Activated T-helper 17 cell treated with anti-CD3 and anti-CD28 coated beads, Interleukin-2, amount 50 U/mL, for 72 hours (primary cell): Measurements from ENCODE around the gene PIK3R6. TPM values are rescaled to one million over a fixed set of nuclear protein-coding genes. Genes with fewer than 3 reads are reported as not detected.

Experiments
- ATAC-seq: fragments of 150-1000 bp; cut with Tn5 transposase; replicated peaks from 2 replicates; pipeline ENCODE4 v1.10.0; 2021; ENCODE audit warnings: mild to moderate bottlenecking, moderate library complexity
- H3K27ac Mint-ChIP-seq: one replicate; pipeline ENCODE4 v1.8.0; 2022; ENCODE audit warnings: mixed read lengths
- H3K27me3 Mint-ChIP-seq: one replicate; pipeline ENCODE4 v1.8.0; 2022; ENCODE audit warnings: mixed read lengths
- H3K36me3 Mint-ChIP-seq: one replicate; pipeline ENCODE4 v1.8.0; 2022; ENCODE audit warnings: low read depth, mild to moderate bottlenecking, mixed read lengths
- H3K4me1 Mint-ChIP-seq: one replicate; pipeline ENCODE4 v1.8.0; 2022; ENCODE audit warnings: mixed read lengths
- H3K4me3 Mint-ChIP-seq: one replicate; pipeline ENCODE4 v1.8.0; 2022; ENCODE audit warnings: mild to moderate bottlenecking, mixed read lengths
- H3K9me3 Mint-ChIP-seq: one replicate; pipeline ENCODE4 v1.8.0; 2022; ENCODE audit warnings: mixed read lengths
- total RNA-seq, 2 donors: library from RNA; stranded (reverse); gene quantifications; one replicate each; pipeline ENCODE4 v1.2.3, GENCODE V29; 2022

PIK3R6 gene
- total RNA-seq, 2 donors from 2014 or later, result 4.6 to 7.6 TPM

DNA sequence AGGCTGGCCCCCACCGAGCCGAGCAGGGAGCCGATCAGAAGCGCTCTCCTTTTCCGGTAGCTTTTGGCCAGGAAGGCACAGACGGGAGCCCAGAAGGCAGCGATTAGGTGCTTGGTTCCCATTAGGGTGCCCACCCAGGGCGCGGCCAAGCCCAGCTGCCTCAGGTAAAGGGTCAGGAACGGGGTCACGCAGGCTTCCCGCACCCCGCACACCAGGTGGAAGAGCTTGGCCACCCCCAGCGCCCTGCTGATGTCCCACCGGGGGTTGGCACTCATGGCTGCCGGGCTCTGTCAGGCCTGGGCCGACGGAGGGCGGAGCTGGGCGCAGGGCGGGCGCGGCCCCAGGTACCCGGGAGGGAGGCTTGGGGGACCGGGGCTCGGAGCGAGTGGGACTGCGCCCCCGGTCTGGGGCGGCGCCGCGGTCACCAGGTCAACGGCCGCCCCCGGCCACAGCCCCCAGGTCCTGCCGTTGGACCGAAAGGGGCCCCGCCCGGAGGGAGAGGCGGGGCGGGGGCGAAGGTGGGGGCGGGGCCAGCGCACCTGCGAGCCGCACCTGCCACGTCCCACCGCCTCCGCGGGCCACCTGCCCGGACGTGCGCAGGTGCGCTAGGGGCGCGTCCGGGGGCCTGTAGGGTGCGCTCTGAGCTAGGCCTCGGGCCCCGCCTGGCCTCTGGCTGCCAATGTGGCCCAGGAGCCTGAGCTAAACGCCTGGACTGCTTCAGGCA is 68.5 kb downstream of the PIK3R6 start, which contains the start of gene MFSD6L:
Gene MFSD6L (minus strand): TSS at position 520 of the 724 bp plus-strand sequence. CDS start 245 bp downstream, at position 275.
- Mint-ChIP-seq H3K27ac (no peak within 1 kb of the TSS), H3K27me3 (no peaks in the 10 kb centered on the region), H3K4me1 (no peaks in the 10 kb centered on the region), H3K9me3 (no peaks in the 10 kb centered on the region), H3K36me3 (no peaks in the 10 kb centered on the region), H3K4me3 (no peak within 1 kb of the TSS)
- no peak for ATAC-seq

DNA sequence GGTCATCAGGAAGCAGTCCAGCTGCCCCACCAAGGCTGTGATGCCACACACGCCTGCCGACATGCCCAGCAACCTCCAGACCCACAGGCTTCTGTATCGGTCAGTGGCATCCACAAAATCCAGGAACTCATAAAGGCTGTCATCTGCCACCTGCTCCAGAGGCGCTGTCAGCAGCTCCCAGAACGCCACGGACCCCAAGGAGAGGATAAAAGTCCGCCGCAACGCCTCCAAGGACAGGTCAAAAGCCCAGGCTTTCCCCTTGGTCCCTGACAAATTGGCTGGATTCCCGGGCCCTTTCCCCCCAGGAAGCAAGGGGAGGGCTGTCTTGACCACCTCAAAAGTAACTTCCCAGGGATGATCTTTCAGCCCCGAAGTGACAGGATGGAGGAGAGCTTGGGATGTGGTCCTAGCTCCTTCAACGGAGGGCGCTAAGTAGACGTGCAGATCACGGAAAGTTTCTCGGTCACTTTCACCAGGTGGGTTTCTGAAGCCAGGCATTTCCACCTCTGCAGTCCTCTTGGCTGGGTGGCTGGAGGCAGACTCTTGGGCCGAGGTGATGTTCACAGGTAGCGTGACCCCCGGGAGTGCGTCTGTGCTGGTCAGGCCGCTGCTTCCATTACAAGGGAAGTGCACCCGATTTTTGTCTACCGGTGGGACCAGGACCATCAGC is 69.2 kb downstream of the PIK3R6 start:
- Mint-ChIP-seq H3K4me1 (no peaks in the 10 kb centered on the region), H3K9me3 (no peaks in the 10 kb centered on the region), H3K27ac (no peak overlapping the region), H3K27me3 (no peaks in the 10 kb centered on the region), H3K36me3 (no peaks in the 10 kb centered on the region), H3K4me3 (no peak overlapping the region)
- ATAC-seq, result no peak

GRCh38 chr17:8797621-8798175 is 69.8 kb downstream of the PIK3R6 start:
- Mint-ChIP-seq H3K27me3 (no peaks in the 10 kb centered on the region), H3K4me3 (no peak overlapping the region), H3K36me3 (no peaks in the 10 kb centered on the region), H3K4me1 (no peaks in the 10 kb centered on the region), H3K27ac (no peak overlapping the region), H3K9me3 (no peaks in the 10 kb centered on the region)
- ATAC-seq, result no peak

- H3K4me3 Mint-ChIP-seq, result no peak overlapping the region
- H3K27ac Mint-ChIP-seq, result no peak overlapping the region
- H3K4me1 Mint-ChIP-seq, result no peaks in the 10 kb centered on the region
- no peak for ATAC-seq
- no peaks in the 10 kb centered on the region for H3K36me3 Mint-ChIP-seq
- no peaks in the 10 kb centered on the region for H3K9me3 Mint-ChIP-seq
- peaks cover 3% of the 10 kb centered on the region for H3K27me3 Mint-ChIP-seq
These were observed 72.8 kb downstream of the PIK3R6 start for GRCh38 chr17:8794636-8795035.

DNA sequence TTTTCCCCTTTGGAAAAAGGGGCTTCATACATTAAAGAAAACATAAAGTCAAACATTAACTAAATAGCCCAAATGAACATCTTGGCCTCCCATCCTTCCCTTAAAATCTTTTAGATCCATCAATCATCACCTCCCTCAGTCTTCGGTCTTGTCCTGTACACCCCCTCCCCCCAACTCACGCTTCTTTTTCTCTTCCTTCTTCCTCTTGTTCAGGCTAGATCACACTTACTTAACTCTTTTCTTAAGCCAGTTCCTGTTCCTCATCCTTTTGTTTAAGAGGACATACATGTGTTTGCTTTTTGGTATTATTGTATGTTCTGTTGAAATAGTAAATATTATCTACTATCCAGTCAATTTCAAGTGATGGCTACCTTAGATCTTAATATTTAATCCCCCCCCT is 73.8 kb downstream of the PIK3R6 start:
- Mint-ChIP-seq H3K9me3 (no peaks in the 10 kb centered on the region), H3K27ac (peak overlapping the region; percentile 4), H3K36me3 (no peaks in the 10 kb centered on the region), H3K27me3 (peaks cover 3% of the 10 kb centered on the region), H3K4me1 (no peaks in the 10 kb centered on the region), H3K4me3 (no peak overlapping the region)
- ATAC-seq, result no peak

DNA sequence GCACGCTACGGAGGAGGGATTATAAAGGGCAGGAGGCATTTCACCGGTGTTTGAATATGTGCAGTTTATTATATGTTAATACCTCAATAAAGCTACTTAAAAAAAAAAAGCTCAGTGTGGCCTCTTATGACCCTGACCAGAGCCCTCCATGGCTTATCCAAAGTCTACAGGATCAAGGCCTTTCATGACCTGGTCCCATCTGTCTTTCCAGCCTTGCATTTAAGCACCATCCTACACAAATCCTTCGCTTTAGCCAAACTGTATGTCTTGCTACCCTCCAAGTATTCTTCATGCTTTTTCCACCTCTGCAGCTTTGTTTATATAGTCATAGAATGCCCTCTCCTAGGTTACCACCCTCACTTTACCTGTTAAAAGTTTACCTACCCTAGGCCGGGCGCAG is 74.8 kb downstream of the PIK3R6 start:
- no peak overlapping the region for H3K4me3 Mint-ChIP-seq
- H3K36me3 Mint-ChIP-seq, result no peaks in the 10 kb centered on the region
- H3K27me3 Mint-ChIP-seq, result peaks cover 9% of the 10 kb centered on the region
- no peak overlapping the region for H3K27ac Mint-ChIP-seq
- H3K4me1 Mint-ChIP-seq, result no peaks in the 10 kb centered on the region
- H3K9me3 Mint-ChIP-seq, result no peaks in the 10 kb centered on the region
- ATAC-seq, result no peak

DNA sequence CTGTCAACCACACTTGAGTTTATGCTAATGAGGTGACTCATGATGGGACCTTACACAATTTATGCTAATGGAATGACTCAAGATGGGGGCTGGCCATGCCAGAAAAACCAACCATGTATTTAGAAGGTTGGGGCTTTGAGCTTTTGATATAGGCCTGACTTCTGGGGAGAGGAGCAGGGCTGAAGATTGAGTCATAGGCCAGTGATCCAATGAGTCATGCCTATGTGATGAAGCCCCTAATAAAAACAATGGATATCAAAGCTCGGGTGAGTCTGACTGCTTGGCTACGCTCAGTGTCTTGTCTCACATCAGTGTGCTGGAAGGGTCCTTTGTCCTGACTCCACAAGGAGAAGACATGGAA is 75.6 kb downstream of the PIK3R6 start:
- Mint-ChIP-seq H3K36me3 (no peaks in the 10 kb centered on the region), H3K27me3 (peaks cover 9% of the 10 kb centered on the region), H3K4me3 (no peak overlapping the region), H3K9me3 (no peaks in the 10 kb centered on the region), H3K27ac (no peak overlapping the region), H3K4me1 (no peaks in the 10 kb centered on the region)
- peak; percentile 88 for ATAC-seq

DNA sequence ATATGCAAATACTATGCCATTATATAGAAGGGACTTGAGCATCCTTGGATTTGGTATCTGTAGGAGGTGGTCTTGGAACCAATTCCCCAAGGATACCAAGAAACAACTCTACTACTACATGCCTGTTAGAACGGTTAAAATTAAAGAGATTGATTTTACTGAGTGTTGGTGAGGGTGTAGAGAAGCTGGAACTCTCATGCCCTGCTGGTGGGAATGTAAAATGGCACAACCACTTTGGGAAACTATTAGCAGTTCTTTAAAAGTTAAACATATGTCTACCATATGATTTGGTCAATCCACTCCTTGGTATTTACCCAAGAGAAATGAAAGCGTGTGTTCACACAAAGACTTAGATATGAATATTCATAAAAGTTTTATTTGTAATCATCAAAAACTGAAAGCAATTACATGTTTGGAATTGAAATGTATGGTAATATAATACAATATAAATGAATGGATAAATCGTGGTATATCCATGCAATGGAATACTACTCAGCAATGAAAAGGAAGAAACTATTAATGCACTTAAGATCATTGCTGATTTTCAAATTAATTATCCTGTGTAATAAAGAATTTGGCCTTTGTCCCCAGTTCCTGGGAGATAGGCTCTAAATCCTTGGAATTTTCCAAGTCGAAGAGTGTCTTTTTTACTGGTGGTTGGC is 76.1 kb downstream of the PIK3R6 start:
- no peak overlapping the region for H3K4me3 Mint-ChIP-seq
- no peak for ATAC-seq
- H3K9me3 Mint-ChIP-seq, result no peaks in the 10 kb centered on the region
- peaks cover 9% of the 10 kb centered on the region for H3K27me3 Mint-ChIP-seq
- no peaks in the 10 kb centered on the region for H3K36me3 Mint-ChIP-seq
- H3K27ac Mint-ChIP-seq, result no peak overlapping the region
- H3K4me1 Mint-ChIP-seq, result no peaks in the 10 kb centered on the region

DNA sequence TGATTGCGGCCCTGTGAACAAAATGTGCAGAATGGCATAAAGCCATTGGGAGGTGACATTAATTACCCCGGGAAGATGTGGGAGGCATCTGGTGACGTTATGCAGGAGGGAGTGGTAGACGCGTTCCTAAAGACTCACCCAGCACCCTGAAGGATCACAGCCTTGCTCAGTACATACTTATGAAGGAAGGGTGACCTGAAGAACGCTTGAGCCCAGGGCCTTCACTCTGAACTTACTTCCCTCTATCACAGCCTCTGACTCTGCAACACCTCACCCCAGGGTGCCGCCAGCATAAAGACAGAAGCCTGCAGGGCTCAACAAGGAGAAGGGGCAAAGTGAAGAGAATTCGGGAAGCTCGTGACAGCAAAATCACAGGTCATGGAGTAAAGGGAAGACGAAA is 77.7 kb downstream of the PIK3R6 start:
- Mint-ChIP-seq H3K4me1 (no peaks in the 10 kb centered on the region), H3K9me3 (no peaks in the 10 kb centered on the region), H3K27ac (no peak overlapping the region), H3K4me3 (no peak overlapping the region), H3K27me3 (peaks cover 9% of the 10 kb centered on the region), H3K36me3 (no peaks in the 10 kb centered on the region)
- no peak for ATAC-seq

DNA sequence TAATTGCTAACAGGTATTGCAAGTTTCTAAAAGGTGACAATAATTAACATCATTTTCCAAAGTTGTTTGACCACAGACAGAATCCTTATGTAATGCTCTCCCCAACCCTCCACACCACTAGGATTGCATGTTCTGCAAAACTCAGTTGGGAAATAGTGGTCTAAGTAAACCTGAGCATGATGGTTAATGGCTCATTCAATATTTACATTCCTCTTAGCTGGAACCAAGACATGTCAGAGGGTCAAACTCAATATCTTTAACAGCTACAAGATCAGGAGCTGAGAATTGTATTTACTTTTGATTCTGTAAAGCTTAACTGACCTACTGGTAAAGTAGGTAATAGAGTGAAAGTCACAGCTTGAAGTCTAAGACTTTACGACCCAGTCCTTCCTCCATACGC is 78.5 kb downstream of the PIK3R6 start:
- no peak overlapping the region for H3K4me3 Mint-ChIP-seq
- H3K27me3 Mint-ChIP-seq, result peaks cover 9% of the 10 kb centered on the region
- H3K4me1 Mint-ChIP-seq, result no peaks in the 10 kb centered on the region
- no peak for ATAC-seq
- no peaks in the 10 kb centered on the region for H3K9me3 Mint-ChIP-seq
- H3K27ac Mint-ChIP-seq, result no peak overlapping the region
- no peaks in the 10 kb centered on the region for H3K36me3 Mint-ChIP-seq

- peak; percentile 59 for ATAC-seq
- H3K4me3 Mint-ChIP-seq, result no peak overlapping the region
- no peaks in the 10 kb centered on the region for H3K4me1 Mint-ChIP-seq
- no peak overlapping the region for H3K27ac Mint-ChIP-seq
- H3K9me3 Mint-ChIP-seq, result no peaks in the 10 kb centered on the region
- peaks cover 6% of the 10 kb centered on the region for H3K27me3 Mint-ChIP-seq
- no peaks in the 10 kb centered on the region for H3K36me3 Mint-ChIP-seq
These were observed 81.7 kb downstream of the PIK3R6 start for GRCh38 chr17:8785547-8786413.

DNA sequence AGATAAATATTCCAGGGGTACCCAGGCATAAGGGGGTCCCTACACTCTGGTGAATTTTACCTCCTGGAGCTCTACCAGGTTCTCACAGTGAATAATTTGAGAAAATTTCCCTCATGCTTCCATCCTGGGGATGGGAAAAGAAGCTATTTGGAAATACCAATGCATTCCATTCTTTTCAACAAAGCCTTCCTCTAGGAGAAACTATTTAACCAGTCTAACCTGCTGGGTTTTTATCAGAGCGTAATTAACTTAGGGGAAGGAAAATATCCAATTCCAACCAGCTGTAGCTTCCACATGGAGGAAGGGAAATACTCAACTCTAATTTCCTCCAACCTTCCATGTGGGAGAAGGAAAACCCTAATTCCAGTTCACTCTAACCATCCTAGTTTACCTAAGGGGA is 85.3 kb downstream of the PIK3R6 start:
- Mint-ChIP-seq H3K27me3 (peaks cover 7% of the 10 kb centered on the region), H3K4me3 (no peak overlapping the region)
- ATAC-seq, result no peak

DNA sequence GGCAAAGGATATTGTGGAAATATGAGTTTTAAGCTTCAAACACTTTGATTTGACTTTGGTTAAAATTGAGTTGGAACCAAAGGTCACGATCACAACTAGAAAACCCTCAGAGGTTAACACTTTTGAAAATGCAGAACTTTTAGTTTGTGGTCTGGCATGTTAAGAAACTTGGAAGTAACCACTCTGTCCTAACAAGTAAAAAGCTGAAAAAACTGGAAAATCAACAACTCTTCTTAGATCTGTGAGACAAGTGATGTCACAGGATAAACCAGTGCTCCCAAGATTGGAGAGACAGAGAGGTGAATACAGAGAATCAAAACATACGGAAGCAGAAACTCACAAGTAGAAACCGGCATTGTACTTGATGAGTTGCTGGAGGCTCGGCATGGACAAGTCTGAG is 85.7 kb downstream of the PIK3R6 start:
- Mint-ChIP-seq H3K36me3 (no peaks in the 10 kb centered on the region), H3K27me3 (peaks cover 9% of the 10 kb centered on the region), H3K9me3 (no peaks in the 10 kb centered on the region), H3K4me1 (no peaks in the 10 kb centered on the region), H3K27ac (no peak overlapping the region), H3K4me3 (no peak overlapping the region)
- ATAC-seq, result no peak

More for the DNA sequence above, 85.3 kb downstream of the PIK3R6 start:
- Mint-ChIP-seq H3K36me3 (no peaks in the 10 kb centered on the region), H3K9me3 (no peaks in the 10 kb centered on the region), H3K4me1 (no peaks in the 10 kb centered on the region), H3K27ac (no peak overlapping the region)

DNA sequence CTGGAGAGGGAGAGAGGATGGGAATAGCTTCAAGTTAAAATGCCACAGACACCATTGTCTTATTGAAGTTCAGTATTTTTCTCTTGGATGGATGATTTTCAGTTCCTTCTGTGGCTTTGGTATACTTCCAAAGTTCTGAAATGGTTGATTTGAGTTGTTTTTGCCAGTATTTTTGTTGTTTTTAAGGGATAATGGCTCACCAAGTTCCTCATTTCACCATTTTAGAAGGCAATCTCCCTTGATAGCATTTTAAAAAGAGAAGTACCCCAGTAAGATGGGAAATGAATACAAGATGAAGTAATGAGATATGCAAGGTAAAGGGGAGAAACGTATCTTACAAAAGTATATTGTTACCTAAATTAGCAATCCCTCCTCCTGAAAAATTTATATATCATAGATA is 90.6 kb downstream of the PIK3R6 start:
- no peaks in the 10 kb centered on the region for H3K36me3 Mint-ChIP-seq
- H3K9me3 Mint-ChIP-seq, result no peaks in the 10 kb centered on the region
- H3K27ac Mint-ChIP-seq, result no peak overlapping the region
- peaks cover 23% of the 10 kb centered on the region for H3K27me3 Mint-ChIP-seq
- no peak for ATAC-seq
- no peak overlapping the region for H3K4me3 Mint-ChIP-seq
- H3K4me1 Mint-ChIP-seq, result no peaks in the 10 kb centered on the region
